Measurements from ENCODE around the gene AFF4.

Gene AFF4

GRCh38 chr5:132901036-132901435 lies 62.4 kb downstream of the AFF4 start:
- no peak for DNase-seq (ENCODE audit: extremely low read depth, low read depth)
- no peak overlapping the region for H3K4me3 ChIP-seq (replicated peaks; ENCODE audit: low read depth, low read length)
- no peak for TF ChIP-seq CTCF (IDR thresholded peaks at IDR 0.05; ENCODE audit: low read depth, low read length, missing control alignments)

GRCh38 chr5:132898094-132898493 lies 65.3 kb downstream of the AFF4 start:
- no peak for TF ChIP-seq CTCF (IDR thresholded peaks at IDR 0.05; ENCODE audit: low read depth, low read length, missing control alignments)
- no peak overlapping the region for H3K4me3 ChIP-seq (replicated peaks; ENCODE audit: low read depth, low read length)
- DNase-seq (ENCODE audit: extremely low read depth, low read depth) = no peak

- no peak overlapping the region for H3K4me3 ChIP-seq (replicated peaks; ENCODE audit: low read depth, low read length)
- DNase-seq (ENCODE audit: extremely low read depth, low read depth) = no peak
Observed at GRCh38 chr5:132896685-132897084, 66.7 kb downstream of the AFF4 start.

GRCh38 chr5:132895719-132896305 lies 67.6 kb downstream of the AFF4 start:
- no peak for DNase-seq (ENCODE audit: extremely low read depth, low read depth)
- TF ChIP-seq CTCF (IDR thresholded peaks at IDR 0.05; ENCODE audit: low read depth, low read length, missing control alignments) = no peak

More at GRCh38 chr5:132896685-132897084, 66.7 kb downstream of the AFF4 start:
- TF ChIP-seq CTCF (IDR thresholded peaks at IDR 0.05; ENCODE audit: low read depth, low read length, missing control alignments) = no peak

GRCh38 chr5:132890817-132891216 lies 72.6 kb downstream of the AFF4 start:
- TF ChIP-seq CTCF (IDR thresholded peaks at IDR 0.05; ENCODE audit: low read depth, low read length, missing control alignments) = no peak
- DNase-seq (ENCODE audit: extremely low read depth, low read depth) = no peak
- H3K4me3 ChIP-seq (replicated peaks; ENCODE audit: low read depth, low read length) = no peak overlapping the region

More at GRCh38 chr5:132895719-132896305, 67.6 kb downstream of the AFF4 start:
- no peak overlapping the region for H3K4me3 ChIP-seq (replicated peaks; ENCODE audit: low read depth, low read length)

GRCh38 chr5:132889501-132889900 lies 73.9 kb downstream of the AFF4 start:
- no peak for TF ChIP-seq CTCF (IDR thresholded peaks at IDR 0.05; ENCODE audit: low read depth, low read length, missing control alignments)
- H3K4me3 ChIP-seq (replicated peaks; ENCODE audit: low read depth, low read length) = no peak overlapping the region
- no peak for DNase-seq (ENCODE audit: extremely low read depth, low read depth)

- no peak for TF ChIP-seq CTCF (IDR thresholded peaks at IDR 0.05; ENCODE audit: low read depth, low read length, missing control alignments)
- DNase-seq (ENCODE audit: extremely low read depth, low read depth) = no peak
- H3K4me3 ChIP-seq (replicated peaks; ENCODE audit: low read depth, low read length) = no peak overlapping the region
Observed at GRCh38 chr5:132887283-132887682, 76.2 kb downstream of the AFF4 start.

All from HFF-Myc (cell line).